WTC11 (cell line): ENCODE measurements around the gene SUCLG1. TPM values are rescaled to one million over a fixed set of nuclear protein-coding genes. Genes with fewer than 3 reads are reported as not detected.

ENCODE experiments used
- ATAC-seq: fragments of 200-7000 bp; cut with Tn5 transposase; 2 replicates; pipeline ENCODE4 v1.10.0; 2021; ENCODE audit warnings: mild to moderate bottlenecking, moderate library complexity
- CTCF ChIA-PET: fragments of 300-600 bp; sonication (Branson Sonifier 250); formaldehyde crosslinking; loops from one replicate; lab custom pipeline; 2021; ENCODE audit warnings: antibody characterized with exemption; lab: Charles Lee
- POLR2A ChIA-PET: fragments of 350-600 bp; sonication (Branson Sonifier 250); formaldehyde crosslinking; loops from one replicate; lab custom pipeline; 2021; ENCODE audit warnings: antibody characterized with exemption; lab: Charles Lee
- DNase-seq: peaks from one replicate; pipeline ENCODE4 v3.0.0; 2021; ENCODE audit warnings: low spot score
- H3K27ac Mint-ChIP-seq: 2 replicates; pipeline ENCODE4 v1.8.0; 2021; ENCODE audit warnings: mixed read lengths
- H3K27me3 Mint-ChIP-seq: 2 replicates; pipeline ENCODE4 v1.8.0; 2021; ENCODE audit warnings: low read depth, mild to moderate bottlenecking, moderate library complexity, mixed read lengths
- H3K36me3 Mint-ChIP-seq: 2 replicates; pipeline ENCODE4 v1.8.0; 2021; ENCODE audit warnings: mixed read lengths
- H3K4me1 Mint-ChIP-seq: 2 replicates; pipeline ENCODE4 v1.8.0; 2022; ENCODE audit warnings: mixed read lengths
- H3K4me3 Mint-ChIP-seq: 2 replicates; pipeline ENCODE4 v1.8.0; 2021; ENCODE audit warnings: mild to moderate bottlenecking, moderate library complexity, mixed read lengths
- H3K9me3 Mint-ChIP-seq: 2 replicates; pipeline ENCODE4 v1.8.0; 2021; ENCODE audit warnings: mixed read lengths
- CBFB ChIP-seq: sonication (generic); formaldehyde crosslinking; IDR thresholded peaks from 2 replicates; pipeline ENCODE4 v1.8.1; 2022; ENCODE audit warnings: mild to moderate bottlenecking, low read depth, missing genetic modification reagents
- ELF4 ChIP-seq: sonication (generic); formaldehyde crosslinking; IDR thresholded peaks from 2 replicates; pipeline ENCODE4 v1.8.1; 2022; ENCODE audit warnings: low read depth, mild to moderate bottlenecking, moderate library complexity, missing genetic modification reagents
- ETV6 ChIP-seq: sonication (generic); formaldehyde crosslinking; IDR thresholded peaks from 2 replicates; pipeline ENCODE4 v1.8.1; 2022; ENCODE audit warnings: mild to moderate bottlenecking, missing genetic modification reagents
- GRHL2 ChIP-seq: fragments of 250-450 bp; sonication (Bioruptor Pico); IDR thresholded peaks from 2 replicates; pipeline ENCODE4 v1.8.0; 2022; ENCODE audit warnings: mild to moderate bottlenecking, moderate library complexity; ENCODE audit not compliant: insufficient replicate concordance, severe bottlenecking
- JUN ChIP-seq: sonication (generic); formaldehyde crosslinking; IDR thresholded peaks from 2 replicates; pipeline ENCODE4 v1.8.0; 2023; ENCODE audit warnings: mild to moderate bottlenecking, missing genetic modification reagents
- ZNF232 ChIP-seq: sonication (generic); formaldehyde crosslinking; IDR thresholded peaks from 2 replicates; pipeline ENCODE4 v1.8.0; 2022; ENCODE audit warnings: mild to moderate bottlenecking, missing genetic modification reagents
- ZNF263 ChIP-seq: sonication (generic); formaldehyde crosslinking; IDR thresholded peaks from 2 replicates; pipeline ENCODE4 v1.8.1; 2022; ENCODE audit warnings: low read depth, mild to moderate bottlenecking, moderate library complexity, missing genetic modification reagents
- total RNA-seq: library from RNA; stranded (reverse); gene quantifications from 3 replicates; pipeline ENCODE4 v1.2.3, GENCODE V29; 2021
- TF ChIP-seq, protein P1 (sequence below): sonication (generic); formaldehyde crosslinking; IDR thresholded peaks from 2 replicates; pipeline ENCODE4 v1.8.1; 2022; ENCODE audit warnings: mild to moderate bottlenecking, moderate library complexity, missing genetic modification reagents
- TF ChIP-seq, protein P2 (sequence below): sonication (generic); formaldehyde crosslinking; conservative IDR thresholded peaks from 2 replicates; pipeline ENCODE4 v1.8.1; 2022; ENCODE audit warnings: mild to moderate bottlenecking, missing genetic modification reagents
- TF ChIP-seq, protein P3 (sequence below): fragments of 200-600 bp; IDR thresholded peaks from 2 replicates; pipeline ENCODE4 v1.8.0; 2022; ENCODE audit warnings: antibody characterized with exemption
- TF ChIP-seq, protein P4 (sequence below): fragments of 250-450 bp; sonication (Bioruptor Pico); IDR thresholded peaks from 2 replicates; pipeline ENCODE4 v1.9.0; 2021; ENCODE audit warnings: moderate library complexity, mild to moderate bottlenecking, inconsistent platforms, borderline replicate concordance
- TF ChIP-seq, protein P5 (sequence below): sonication (generic); formaldehyde crosslinking; IDR thresholded peaks from 2 replicates; pipeline ENCODE4 v1.8.1; 2023; ENCODE audit warnings: mild to moderate bottlenecking, missing genetic modification reagents, borderline replicate concordance
- TF ChIP-seq, protein P6 (sequence below): sonication (generic); formaldehyde crosslinking; IDR thresholded peaks from 2 replicates; pipeline ENCODE4 v1.8.0; 2023; ENCODE audit warnings: missing genetic modification reagents
- TF ChIP-seq, protein P7 (sequence below): fragments of 250-450 bp; sonication (Bioruptor Pico); IDR thresholded peaks from 2 replicates; pipeline ENCODE4 v2.1.2; 2022; ENCODE audit warnings: mild to moderate bottlenecking, moderate library complexity
- TF ChIP-seq, protein P8 (sequence below): fragments of 250-450 bp; sonication (Bioruptor Pico); conservative IDR thresholded peaks from 2 replicates; pipeline ENCODE4 v1.9.0; 2021; ENCODE audit warnings: mild to moderate bottlenecking

Gene SUCLG1
- total RNA-seq, 1 experiment from 2014 or later = 52.4 TPM

DNA sequence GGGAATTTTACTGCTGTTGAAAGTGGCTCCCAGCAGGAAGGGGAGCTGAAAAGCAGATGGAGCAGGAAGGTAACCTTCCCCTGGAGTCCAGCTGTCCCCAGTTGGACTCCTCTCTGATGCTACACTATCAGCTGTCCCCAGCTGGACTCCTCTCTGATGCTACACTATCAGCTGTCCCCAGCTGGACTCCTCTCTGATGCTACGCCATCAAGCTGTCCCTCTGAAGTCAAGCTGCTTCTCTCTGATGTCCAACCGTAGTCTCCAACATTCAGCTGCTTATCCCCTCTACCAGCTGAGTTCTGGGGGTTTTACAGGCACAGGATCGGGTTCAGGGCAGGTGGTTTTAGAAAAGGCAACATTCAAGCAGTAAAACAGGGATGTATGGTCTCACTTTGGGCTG, 19.8 kb upstream of the SUCLG1 start:
- H3K4me1 Mint-ChIP-seq = no peaks in the 10 kb centered on the region
- H3K4me3 Mint-ChIP-seq = no peak overlapping the region
- H3K27ac Mint-ChIP-seq = no peak overlapping the region
- H3K27me3 Mint-ChIP-seq = peaks cover 6% of the 10 kb centered on the region; the same call in 1 of the 2 replicates
- ATAC-seq = no peak
- TF ChIP-seq, protein P1, sequence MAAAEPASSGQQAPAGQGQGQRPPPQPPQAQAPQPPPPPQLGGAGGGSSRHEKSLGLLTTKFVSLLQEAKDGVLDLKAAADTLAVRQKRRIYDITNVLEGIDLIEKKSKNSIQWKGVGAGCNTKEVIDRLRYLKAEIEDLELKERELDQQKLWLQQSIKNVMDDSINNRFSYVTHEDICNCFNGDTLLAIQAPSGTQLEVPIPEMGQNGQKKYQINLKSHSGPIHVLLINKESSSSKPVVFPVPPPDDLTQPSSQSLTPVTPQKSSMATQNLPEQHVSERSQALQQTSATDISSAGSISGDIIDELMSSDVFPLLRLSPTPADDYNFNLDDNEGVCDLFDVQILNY (CRISPR knock-in tag) = no peak
- no peak for TF ChIP-seq ZNF263 (CRISPR knock-in tag)
- no peak for TF ChIP-seq JUN (CRISPR knock-in tag)
- TF ChIP-seq, protein P2, sequence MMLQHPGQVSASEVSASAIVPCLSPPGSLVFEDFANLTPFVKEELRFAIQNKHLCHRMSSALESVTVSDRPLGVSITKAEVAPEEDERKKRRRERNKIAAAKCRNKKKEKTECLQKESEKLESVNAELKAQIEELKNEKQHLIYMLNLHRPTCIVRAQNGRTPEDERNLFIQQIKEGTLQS (CRISPR knock-in tag) = no peak
- TF ChIP-seq, protein P3, sequence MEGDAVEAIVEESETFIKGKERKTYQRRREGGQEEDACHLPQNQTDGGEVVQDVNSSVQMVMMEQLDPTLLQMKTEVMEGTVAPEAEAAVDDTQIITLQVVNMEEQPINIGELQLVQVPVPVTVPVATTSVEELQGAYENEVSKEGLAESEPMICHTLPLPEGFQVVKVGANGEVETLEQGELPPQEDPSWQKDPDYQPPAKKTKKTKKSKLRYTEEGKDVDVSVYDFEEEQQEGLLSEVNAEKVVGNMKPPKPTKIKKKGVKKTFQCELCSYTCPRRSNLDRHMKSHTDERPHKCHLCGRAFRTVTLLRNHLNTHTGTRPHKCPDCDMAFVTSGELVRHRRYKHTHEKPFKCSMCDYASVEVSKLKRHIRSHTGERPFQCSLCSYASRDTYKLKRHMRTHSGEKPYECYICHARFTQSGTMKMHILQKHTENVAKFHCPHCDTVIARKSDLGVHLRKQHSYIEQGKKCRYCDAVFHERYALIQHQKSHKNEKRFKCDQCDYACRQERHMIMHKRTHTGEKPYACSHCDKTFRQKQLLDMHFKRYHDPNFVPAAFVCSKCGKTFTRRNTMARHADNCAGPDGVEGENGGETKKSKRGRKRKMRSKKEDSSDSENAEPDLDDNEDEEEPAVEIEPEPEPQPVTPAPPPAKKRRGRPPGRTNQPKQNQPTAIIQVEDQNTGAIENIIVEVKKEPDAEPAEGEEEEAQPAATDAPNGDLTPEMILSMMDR = no peak
- TF ChIP-seq GRHL2 = no peak
- no peak for TF ChIP-seq ZNF232 (CRISPR knock-in tag)
- no peak for TF ChIP-seq ETV6
- TF ChIP-seq, protein P4, sequence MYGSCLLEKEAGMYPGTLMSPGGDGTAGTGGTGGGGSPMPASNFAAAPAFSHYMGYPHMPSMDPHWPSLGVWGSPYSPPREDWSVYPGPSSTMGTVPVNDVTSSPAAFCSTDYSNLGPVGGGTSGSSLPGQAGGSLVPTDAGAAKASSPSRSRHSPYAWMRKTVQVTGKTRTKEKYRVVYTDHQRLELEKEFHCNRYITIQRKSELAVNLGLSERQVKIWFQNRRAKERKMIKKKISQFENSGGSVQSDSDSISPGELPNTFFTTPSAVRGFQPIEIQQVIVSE (CRISPR knock-in tag) = no peak
- TF ChIP-seq, protein P5, sequence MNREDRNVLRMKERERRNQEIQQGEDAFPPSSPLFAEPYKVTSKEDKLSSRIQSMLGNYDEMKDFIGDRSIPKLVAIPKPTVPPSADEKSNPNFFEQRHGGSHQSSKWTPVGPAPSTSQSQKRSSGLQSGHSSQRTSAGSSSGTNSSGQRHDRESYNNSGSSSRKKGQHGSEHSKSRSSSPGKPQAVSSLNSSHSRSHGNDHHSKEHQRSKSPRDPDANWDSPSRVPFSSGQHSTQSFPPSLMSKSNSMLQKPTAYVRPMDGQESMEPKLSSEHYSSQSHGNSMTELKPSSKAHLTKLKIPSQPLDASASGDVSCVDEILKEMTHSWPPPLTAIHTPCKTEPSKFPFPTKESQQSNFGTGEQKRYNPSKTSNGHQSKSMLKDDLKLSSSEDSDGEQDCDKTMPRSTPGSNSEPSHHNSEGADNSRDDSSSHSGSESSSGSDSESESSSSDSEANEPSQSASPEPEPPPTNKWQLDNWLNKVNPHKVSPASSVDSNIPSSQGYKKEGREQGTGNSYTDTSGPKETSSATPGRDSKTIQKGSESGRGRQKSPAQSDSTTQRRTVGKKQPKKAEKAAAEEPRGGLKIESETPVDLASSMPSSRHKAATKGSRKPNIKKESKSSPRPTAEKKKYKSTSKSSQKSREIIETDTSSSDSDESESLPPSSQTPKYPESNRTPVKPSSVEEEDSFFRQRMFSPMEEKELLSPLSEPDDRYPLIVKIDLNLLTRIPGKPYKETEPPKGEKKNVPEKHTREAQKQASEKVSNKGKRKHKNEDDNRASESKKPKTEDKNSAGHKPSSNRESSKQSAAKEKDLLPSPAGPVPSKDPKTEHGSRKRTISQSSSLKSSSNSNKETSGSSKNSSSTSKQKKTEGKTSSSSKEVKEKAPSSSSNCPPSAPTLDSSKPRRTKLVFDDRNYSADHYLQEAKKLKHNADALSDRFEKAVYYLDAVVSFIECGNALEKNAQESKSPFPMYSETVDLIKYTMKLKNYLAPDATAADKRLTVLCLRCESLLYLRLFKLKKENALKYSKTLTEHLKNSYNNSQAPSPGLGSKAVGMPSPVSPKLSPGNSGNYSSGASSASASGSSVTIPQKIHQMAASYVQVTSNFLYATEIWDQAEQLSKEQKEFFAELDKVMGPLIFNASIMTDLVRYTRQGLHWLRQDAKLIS = no peak
- TF ChIP-seq, protein P6, sequence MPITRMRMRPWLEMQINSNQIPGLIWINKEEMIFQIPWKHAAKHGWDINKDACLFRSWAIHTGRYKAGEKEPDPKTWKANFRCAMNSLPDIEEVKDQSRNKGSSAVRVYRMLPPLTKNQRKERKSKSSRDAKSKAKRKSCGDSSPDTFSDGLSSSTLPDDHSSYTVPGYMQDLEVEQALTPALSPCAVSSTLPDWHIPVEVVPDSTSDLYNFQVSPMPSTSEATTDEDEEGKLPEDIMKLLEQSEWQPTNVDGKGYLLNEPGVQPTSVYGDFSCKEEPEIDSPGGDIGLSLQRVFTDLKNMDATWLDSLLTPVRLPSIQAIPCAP = no peak
- peaks cover 17% of the 10 kb centered on the region for H3K36me3 Mint-ChIP-seq
- POLR2A ChIA-PET = no interaction called here
- no peak for DNase-seq
- CTCF ChIA-PET = no interaction called here
- H3K9me3 Mint-ChIP-seq = peaks cover 50% of the 10 kb centered on the region

DNA sequence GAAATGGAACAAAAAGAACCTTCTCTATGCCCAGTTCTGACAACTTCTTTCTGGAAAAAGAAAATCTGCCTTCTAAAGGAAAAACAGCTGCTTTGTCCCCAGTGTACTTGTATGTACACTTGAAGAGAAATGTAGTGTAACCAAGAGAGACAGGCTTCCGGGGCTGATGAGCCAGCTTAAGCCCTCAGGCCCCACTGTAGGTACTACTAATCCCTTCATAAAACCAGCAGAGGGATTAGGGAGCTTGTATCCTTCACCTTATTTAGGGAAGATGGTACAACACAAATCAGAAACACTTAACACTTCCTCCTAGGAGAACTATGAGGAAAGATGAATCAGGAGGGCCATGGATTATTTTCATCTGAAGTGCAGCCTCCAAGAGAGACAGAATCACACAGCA, 18.8 kb upstream of the SUCLG1 start:
- H3K27ac Mint-ChIP-seq = no peak overlapping the region
- H3K27me3 Mint-ChIP-seq = peaks cover 6% of the 10 kb centered on the region; the same call in 1 of the 2 replicates
- no peak overlapping the region for H3K4me3 Mint-ChIP-seq
- H3K36me3 Mint-ChIP-seq = peaks cover 17% of the 10 kb centered on the region
- no peaks in the 10 kb centered on the region for H3K4me1 Mint-ChIP-seq
- TF ChIP-seq, protein P7, sequence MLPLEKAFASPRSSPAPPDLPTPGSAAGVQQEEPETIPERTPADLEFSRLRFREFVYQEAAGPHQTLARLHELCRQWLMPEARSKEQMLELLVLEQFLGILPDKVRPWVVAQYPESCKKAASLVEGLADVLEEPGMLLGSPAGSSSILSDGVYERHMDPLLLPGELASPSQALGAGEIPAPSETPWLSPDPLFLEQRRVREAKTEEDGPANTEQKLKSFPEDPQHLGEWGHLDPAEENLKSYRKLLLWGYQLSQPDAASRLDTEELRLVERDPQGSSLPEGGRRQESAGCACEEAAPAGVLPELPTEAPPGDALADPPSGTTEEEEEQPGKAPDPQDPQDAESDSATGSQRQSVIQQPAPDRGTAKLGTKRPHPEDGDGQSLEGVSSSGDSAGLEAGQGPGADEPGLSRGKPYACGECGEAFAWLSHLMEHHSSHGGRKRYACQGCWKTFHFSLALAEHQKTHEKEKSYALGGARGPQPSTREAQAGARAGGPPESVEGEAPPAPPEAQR = no peak
- TF ChIP-seq, protein P8, sequence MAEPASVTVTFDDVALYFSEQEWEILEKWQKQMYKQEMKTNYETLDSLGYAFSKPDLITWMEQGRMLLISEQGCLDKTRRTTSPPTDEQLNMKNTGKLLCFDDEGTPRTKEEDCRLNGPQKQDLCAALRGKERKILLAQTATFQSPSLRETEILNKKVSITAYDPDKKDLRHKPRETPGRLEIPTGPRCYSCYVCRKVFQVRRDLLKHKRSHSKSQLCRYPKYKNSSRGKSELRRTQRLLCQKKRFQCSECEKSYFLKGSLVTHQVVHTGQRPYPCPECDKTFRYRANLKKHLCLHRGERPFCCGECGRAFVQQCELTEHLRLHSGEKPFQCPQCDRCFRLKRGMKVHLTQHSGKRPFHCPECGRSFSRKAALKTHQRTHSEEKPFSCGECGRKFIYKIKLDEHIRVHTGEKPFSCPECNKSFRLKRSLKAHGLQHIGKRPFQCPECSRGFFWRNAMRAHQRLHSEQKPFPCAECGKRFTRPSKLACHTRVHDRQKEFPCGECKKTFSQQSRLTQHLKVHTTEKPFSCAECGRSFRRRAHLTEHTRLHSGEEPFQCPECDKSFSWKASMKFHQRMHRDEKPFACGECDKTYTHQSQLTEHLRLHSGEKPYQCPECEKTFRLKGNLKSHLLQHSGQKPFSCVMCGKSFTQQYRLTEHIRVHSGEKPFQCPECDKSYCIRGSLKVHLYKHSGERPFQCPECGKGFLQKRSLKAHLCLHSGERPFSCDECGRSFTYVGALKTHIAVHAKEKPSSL (CRISPR knock-in tag) = no peak
- TF ChIP-seq CBFB (CRISPR knock-in tag) (no peak), ELF4 (CRISPR knock-in tag) (no peak)
- no peak for ATAC-seq
- H3K9me3 Mint-ChIP-seq = peaks cover 52% of the 10 kb centered on the region
- no peak for DNase-seq
- ChIA-PET POLR2A (no interaction called here), CTCF (no interaction called here)
